Measurements from ENCODE around the gene GLB1L3.

DNA sequence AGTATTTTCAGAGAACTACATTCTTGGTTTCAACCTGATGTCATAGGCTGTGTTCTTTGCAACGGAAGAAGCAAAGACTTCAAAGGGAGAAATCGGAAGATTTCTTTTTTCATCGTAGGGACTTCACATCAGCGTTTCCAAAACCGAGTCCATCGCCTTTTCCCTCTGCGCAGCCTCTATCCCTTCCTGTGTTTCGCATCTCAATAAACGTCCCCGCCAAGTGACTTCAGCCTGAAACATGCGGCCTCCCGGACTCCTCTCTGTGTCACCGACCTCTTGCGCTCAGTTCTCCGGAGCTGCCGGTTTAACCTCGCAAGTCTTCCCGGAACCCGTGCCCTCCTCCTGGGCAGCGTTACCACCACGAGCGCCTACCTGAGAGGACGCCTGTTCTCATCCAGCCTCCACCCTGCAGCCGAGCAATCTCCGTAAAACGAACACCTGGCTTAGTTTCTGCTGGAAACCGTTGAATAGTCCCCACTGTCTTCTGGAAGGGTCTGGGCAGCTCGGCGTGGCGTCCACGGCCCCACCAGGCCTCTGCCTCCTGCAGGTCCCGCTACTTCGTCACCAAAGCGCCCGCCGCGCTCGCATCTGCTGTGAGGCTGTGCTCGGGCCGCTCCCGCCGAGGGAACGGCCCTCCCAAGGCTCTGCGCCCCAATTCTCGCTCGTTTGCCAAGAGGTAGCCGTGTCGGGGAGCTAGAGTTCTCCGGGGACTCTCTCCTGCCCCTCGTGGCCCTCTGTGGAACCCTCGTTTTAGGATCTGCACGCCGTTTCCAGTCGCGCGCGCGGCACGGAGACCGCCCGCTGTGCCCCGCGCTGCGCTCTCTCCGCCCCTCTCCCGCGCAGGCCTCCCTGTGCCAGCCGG, at the start of gene GLB1L3:
- TF ChIP-seq, protein P1, sequence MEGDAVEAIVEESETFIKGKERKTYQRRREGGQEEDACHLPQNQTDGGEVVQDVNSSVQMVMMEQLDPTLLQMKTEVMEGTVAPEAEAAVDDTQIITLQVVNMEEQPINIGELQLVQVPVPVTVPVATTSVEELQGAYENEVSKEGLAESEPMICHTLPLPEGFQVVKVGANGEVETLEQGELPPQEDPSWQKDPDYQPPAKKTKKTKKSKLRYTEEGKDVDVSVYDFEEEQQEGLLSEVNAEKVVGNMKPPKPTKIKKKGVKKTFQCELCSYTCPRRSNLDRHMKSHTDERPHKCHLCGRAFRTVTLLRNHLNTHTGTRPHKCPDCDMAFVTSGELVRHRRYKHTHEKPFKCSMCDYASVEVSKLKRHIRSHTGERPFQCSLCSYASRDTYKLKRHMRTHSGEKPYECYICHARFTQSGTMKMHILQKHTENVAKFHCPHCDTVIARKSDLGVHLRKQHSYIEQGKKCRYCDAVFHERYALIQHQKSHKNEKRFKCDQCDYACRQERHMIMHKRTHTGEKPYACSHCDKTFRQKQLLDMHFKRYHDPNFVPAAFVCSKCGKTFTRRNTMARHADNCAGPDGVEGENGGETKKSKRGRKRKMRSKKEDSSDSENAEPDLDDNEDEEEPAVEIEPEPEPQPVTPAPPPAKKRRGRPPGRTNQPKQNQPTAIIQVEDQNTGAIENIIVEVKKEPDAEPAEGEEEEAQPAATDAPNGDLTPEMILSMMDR (IDR thresholded peaks at IDR 0.05): no peak
- no peak for TF ChIP-seq POLR2A (IDR thresholded peaks at IDR 0.05)

Measured in lower leg skin (tissue), 3 donors.